HepG2 (cell line): Measurements from ENCODE around the gene WNT2. TPM values are rescaled to one million over a fixed set of nuclear protein-coding genes. Genes with fewer than 3 reads are reported as not detected.

Source experiments
- ATAC-seq: fragments of 200-7000 bp; cut with Tn5 transposase; 3 replicates; pipeline ENCODE4 v1.9.1; 2020; ENCODE audit warnings: mild to moderate bottlenecking, moderate library complexity
- BruUV-seq: library from RNA; stranded (reverse); fragments of 400-500 nt; replicated peaks from 2 replicates; lab custom pipeline; 2021; lab: Mats Ljungman, UMichigan
- CTCF ChIA-PET: fragments of 300-600 bp; formaldehyde crosslinking; extraction: SDS; loops from one replicate; lab custom pipeline; 2021; ENCODE audit warnings: low total read pairs, inconsistent platforms, low intra/inter-chr PET ratio; lab: Yijun Ruan, JAX
- POLR2A ChIA-PET: fragments of 350-600 bp; sonication (Branson Sonifier 250); formaldehyde crosslinking; loops from one replicate; lab custom pipeline; 2020; ENCODE audit warnings: antibody characterized with exemption, inconsistent platforms; lab: Yijun Ruan, JAX
- DNase-seq: peaks from one replicate; pipeline ENCODE4 v3.0.0-alpha.2; 2015; ENCODE audit warnings: low spot score
- FAIRE-seq: peaks from 3 replicates; lab custom pipeline; 2011; peaks lifted over from hg19 to GRCh38; lab: Jason Lieb, UNC
- H2AFZ ChIP-seq: one replicate; pipeline ENCODE4 v1.6.1; 2011; ENCODE audit warnings: low read length, inconsistent platforms
- H3K27ac ChIP-seq: fragments of 300-600 bp; 3 replicates; pipeline ENCODE4 v1.8.0; 2011; ENCODE audit warnings: mixed run types, mild to moderate bottlenecking, mixed read lengths, low read length, inconsistent platforms; ENCODE audit not compliant: insufficient read depth; ENCODE audit errors: extremely low read length
- H3K27me3 ChIP-seq, 2 experiments: fragments of 200-600 bp in 1 of 2; 2 replicates in 1 of 2; 3 replicates in 1 of 2; pipeline versions ENCODE4 v1.6.0 to v1.8.0; 2011; ENCODE audit warnings: low read length in 2 of 2, mild to moderate bottlenecking in 2 of 2, moderate library complexity in 2 of 2, inconsistent platforms in 1 of 2; ENCODE audit not compliant: insufficient read depth in 2 of 2, control insufficient read depth in 1 of 2
- H3K36me3 ChIP-seq, 2 experiments: fragments of 200-600 bp in 1 of 2; replicated peaks in 1 of 2; 2 replicates in 1 of 2; 3 replicates in 1 of 2; pipeline versions ENCODE4 v1.5.1 to v1.8.0; 2011; ENCODE audit warnings: low read length in 2 of 2, inconsistent platforms in 1 of 2; ENCODE audit not compliant: insufficient read depth in 2 of 2, control insufficient read depth in 1 of 2
- H3K4me1 ChIP-seq: 2 replicates; pipeline ENCODE4 v1.5.1; 2012; ENCODE audit warnings: low read length, inconsistent platforms; ENCODE audit not compliant: insufficient read depth
- H3K4me2 ChIP-seq: 2 replicates; pipeline ENCODE4 v1.6.0; 2011; ENCODE audit warnings: low read depth, low read length, inconsistent platforms
- H3K4me3 ChIP-seq, 3 experiments: fragments of 200-600 bp in 1 of 3; sonication (generic), shearing (Covaris generic) in 1 of 3; replicated peaks in 1 of 3; 2 replicates each; pipeline ENCODE4 v1.5.1; 2011 to 2016; ENCODE audit warnings: low read length in 3 of 3, inconsistent platforms in 2 of 3, low read depth in 2 of 3, mild to moderate bottlenecking in 2 of 3, control low read depth in 1 of 3, mixed read lengths in 1 of 3; ENCODE audit not compliant: insufficient read depth in 1 of 3
- H3K79me2 ChIP-seq: one replicate; pipeline ENCODE4 v1.6.1; 2011; ENCODE audit warnings: low read length, inconsistent platforms; ENCODE audit not compliant: insufficient read depth
- H3K9ac ChIP-seq: 2 replicates; pipeline ENCODE4 v1.6.0; 2011; ENCODE audit warnings: mild to moderate bottlenecking, low read depth, low read length, inconsistent platforms; ENCODE audit not compliant: insufficient read depth
- H3K9me3 ChIP-seq: 2 replicates; pipeline ENCODE4 v1.5.1; 2012; ENCODE audit warnings: mild to moderate bottlenecking, low read length
- H4K20me1 ChIP-seq: 2 replicates; pipeline ENCODE4 v1.6.0; 2011; ENCODE audit warnings: inconsistent platforms, mild to moderate bottlenecking, low read length, moderate library complexity; ENCODE audit not compliant: insufficient read depth
- EZH2 ChIP-seq: conservative IDR thresholded peaks from 2 replicates; pipeline ENCODE4 v1.6.1; 2012; ENCODE audit warnings: mild to moderate bottlenecking, low read depth, low read length, moderate library complexity
- ISX ChIP-seq: sonication (generic); formaldehyde crosslinking; conservative IDR thresholded peaks from 2 replicates; pipeline ENCODE4 v1.5.0; 2020; ENCODE audit warnings: missing genetic modification reagents
- KDM5B ChIP-seq: sonication (generic); formaldehyde crosslinking; IDR thresholded peaks from 2 replicates; pipeline ENCODE4 v1.4.0; 2020; ENCODE audit warnings: missing genetic modification reagents, mild to moderate bottlenecking, borderline replicate concordance
- NCOA1 ChIP-seq: sonication (generic); formaldehyde crosslinking; IDR thresholded peaks from 2 replicates; pipeline ENCODE4 v1.9.0; 2021; ENCODE audit warnings: missing genetic modification reagents
- PHF20 ChIP-seq: sonication (generic); formaldehyde crosslinking; IDR thresholded peaks from 2 replicates; pipeline ENCODE4 v1.5.0; 2020; ENCODE audit warnings: mild to moderate bottlenecking, missing genetic modification reagents
- REPIN1 ChIP-seq: sonication (generic); formaldehyde crosslinking; IDR thresholded peaks from 2 replicates; pipeline ENCODE4 v1.8.0; 2022; ENCODE audit warnings: missing genetic modification reagents, low read depth, mild to moderate bottlenecking, borderline replicate concordance
- RXRB ChIP-seq: IDR thresholded peaks from 2 replicates; pipeline ENCODE4 v1.6.1; 2016; ENCODE audit warnings: borderline replicate concordance, missing genetic modification reagents, missing compliant biosample characterization
- U2AF2 ChIP-seq: fragments of 200-400 bp; formaldehyde crosslinking; IDR thresholded peaks from 2 replicates; pipeline ENCODE4 v1.6.1; 2017; ENCODE audit warnings: low read depth, mild to moderate bottlenecking, low read length
- ZNF619 ChIP-seq: sonication (generic); formaldehyde crosslinking; IDR thresholded peaks from 2 replicates; pipeline ENCODE4 v1.4.0; 2020; ENCODE audit warnings: mild to moderate bottlenecking, missing genetic modification reagents
- ZNF782 ChIP-seq: sonication (generic); formaldehyde crosslinking; IDR thresholded peaks from 2 replicates; pipeline ENCODE4 v1.4.0; 2020; ENCODE audit warnings: missing genetic modification reagents, mild to moderate bottlenecking, borderline replicate concordance
- WGBS: methylation state at CpG from one replicate; pipeline ENCODE4 v1.1.6; 2017; ENCODE audit warnings: low lambda C conversion rate; 5-methylcytosine and 5-hydroxymethylcytosine counted together
- in situ Hi-C: cut with HindIII; loops from 2 replicates; pipeline ENCODE4 v1.10.0; 2017; ENCODE audit warnings: low pct_unique_long_range_greater_than_20kb; ENCODE audit not compliant: extremely low pct_ligation_motif_present
- intact Hi-C: fragments of 100-400 bp; cut with micrococcal nuclease; formaldehyde crosslinking; loops from one replicate; pipeline ENCODE4 v1.10.0; 2022; ENCODE audit not compliant: unreplicated experiment
- polyA plus RNA-seq, 8 experiments: library from polyadenylated mRNA; depleted of rRNA in 3 of 8; stranded (reverse) in 7 of 8; unstranded in 1 of 8; fragments of >200 nt; fragmentation: Illumina TruSeq in 4 of 8; extraction: Trizol in 4 of 8; gene quantifications; 2 replicates each; pipeline versions ENCODE4 v1.2.1 to v1.2.3, GENCODE V29; 2011 to 2016; ENCODE audit warnings: low read depth in 4 of 8, missing spikeins in 1 of 8, mixed read lengths in 1 of 8; ENCODE audit not compliant: insufficient read depth in 1 of 8
- total RNA-seq, 5 experiments: library from RNA; depleted of rRNA; stranded (reverse); fragments of >200 nt; fragmentation: Illumina TruSeq; extraction: Trizol; gene quantifications; 2 replicates each; pipeline ENCODE4 v1.2.3, GENCODE V29; 2016; ENCODE audit warnings: low read depth in 1 of 5
- TF ChIP-seq, protein P1 (sequence below): sonication (generic); formaldehyde crosslinking; IDR thresholded peaks from 2 replicates; pipeline ENCODE4 v1.4.0; 2020; ENCODE audit warnings: missing genetic modification reagents, borderline replicate concordance
- TF ChIP-seq, protein P2 (sequence below): sonication (generic); formaldehyde crosslinking; conservative IDR thresholded peaks from 2 replicates; pipeline ENCODE4 v1.4.0; 2020; ENCODE audit warnings: missing genetic modification reagents
- TF ChIP-seq, protein P3 (sequence below): sonication (generic); formaldehyde crosslinking; IDR thresholded peaks from 2 replicates; pipeline ENCODE4 v1.5.0; 2020; ENCODE audit warnings: mild to moderate bottlenecking, low read depth, missing genetic modification reagents, borderline replicate concordance
- TF ChIP-seq, protein P4 (sequence below): fragments of 450-650 bp; IDR thresholded peaks from 2 replicates; pipeline ENCODE4 v1.6.1; 2017; ENCODE audit warnings: mild to moderate bottlenecking
- TF ChIP-seq, protein P5 (sequence below): sonication (generic); formaldehyde crosslinking; IDR thresholded peaks from 2 replicates; pipeline ENCODE4 v1.4.0; 2020; ENCODE audit warnings: missing genetic modification reagents

WNT2 gene
- total and polyA plus RNA-seq, 2 of the 13 experiments (the other 11 are each of a cell fraction or from before 2014, with no cell fraction given): not detected

DNA sequence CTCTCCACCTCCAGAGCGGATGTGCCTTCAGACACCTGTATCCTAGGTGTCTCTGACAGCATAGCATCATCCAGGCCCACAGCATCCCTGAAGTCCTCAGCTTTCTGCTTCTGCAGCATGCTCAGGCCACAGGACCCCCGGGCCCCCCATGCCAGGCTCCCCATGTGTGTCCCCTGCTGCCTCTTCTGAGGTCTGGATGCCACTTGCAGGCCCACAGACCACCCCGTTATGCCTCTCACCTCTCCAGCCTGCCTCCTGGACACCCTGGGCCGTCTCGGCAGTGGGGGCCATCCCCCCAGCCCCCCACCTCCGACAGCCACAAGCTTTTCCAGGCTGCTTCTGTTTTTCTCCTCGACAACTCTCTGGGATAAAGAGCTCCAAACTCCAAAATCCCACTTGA lies 84.4 kb downstream of the WNT2 start:
- Histone ChIP-seq H3K9ac (no peak overlapping the region), H3K27ac (no peak overlapping the region), H3K4me2 (no peak overlapping the region), H2AFZ (no peak overlapping the region), H3K36me3 (no peaks in the 10 kb centered on the region), H3K4me1 (no peaks in the 10 kb centered on the region), H3K27me3 (0 out of 5 replicates have a peak, but pooled peaks cover 0 to 6% of the 10 kb centered on the region in 2 experiments), H3K79me2 (no peaks in the 10 kb centered on the region), H3K4me3 (no peak overlapping the region), H3K9me3 (no peaks in the 10 kb centered on the region), H4K20me1 (no peaks in the 10 kb centered on the region)
- DNase-seq (no peak), ATAC-seq (no peak), FAIRE-seq (no peak)
- in situ Hi-C loops: no loop called here
- 9% methylated on average over 5 of the region's 7 CpGs for WGBS
- no TSS peak for BruUV-seq
- ChIA-PET CTCF (no interaction called here), POLR2A (no interaction called here)
- intact Hi-C loops: no loop called here
- TF ChIP-seq, protein P1, sequence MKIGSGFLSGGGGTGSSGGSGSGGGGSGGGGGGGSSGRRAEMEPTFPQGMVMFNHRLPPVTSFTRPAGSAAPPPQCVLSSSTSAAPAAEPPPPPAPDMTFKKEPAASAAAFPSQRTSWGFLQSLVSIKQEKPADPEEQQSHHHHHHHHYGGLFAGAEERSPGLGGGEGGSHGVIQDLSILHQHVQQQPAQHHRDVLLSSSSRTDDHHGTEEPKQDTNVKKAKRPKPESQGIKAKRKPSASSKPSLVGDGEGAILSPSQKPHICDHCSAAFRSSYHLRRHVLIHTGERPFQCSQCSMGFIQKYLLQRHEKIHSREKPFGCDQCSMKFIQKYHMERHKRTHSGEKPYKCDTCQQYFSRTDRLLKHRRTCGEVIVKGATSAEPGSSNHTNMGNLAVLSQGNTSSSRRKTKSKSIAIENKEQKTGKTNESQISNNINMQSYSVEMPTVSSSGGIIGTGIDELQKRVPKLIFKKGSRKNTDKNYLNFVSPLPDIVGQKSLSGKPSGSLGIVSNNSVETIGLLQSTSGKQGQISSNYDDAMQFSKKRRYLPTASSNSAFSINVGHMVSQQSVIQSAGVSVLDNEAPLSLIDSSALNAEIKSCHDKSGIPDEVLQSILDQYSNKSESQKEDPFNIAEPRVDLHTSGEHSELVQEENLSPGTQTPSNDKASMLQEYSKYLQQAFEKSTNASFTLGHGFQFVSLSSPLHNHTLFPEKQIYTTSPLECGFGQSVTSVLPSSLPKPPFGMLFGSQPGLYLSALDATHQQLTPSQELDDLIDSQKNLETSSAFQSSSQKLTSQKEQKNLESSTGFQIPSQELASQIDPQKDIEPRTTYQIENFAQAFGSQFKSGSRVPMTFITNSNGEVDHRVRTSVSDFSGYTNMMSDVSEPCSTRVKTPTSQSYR (CRISPR knock-in tag): no peak
- TF ChIP-seq ZNF782 (CRISPR knock-in tag): no peak
- no peak for TF ChIP-seq ISX (CRISPR knock-in tag)
- no peak for TF ChIP-seq EZH2
- TF ChIP-seq KDM5B (CRISPR knock-in tag): no peak
- TF ChIP-seq ZNF619 (CRISPR knock-in tag): no peak
- TF ChIP-seq REPIN1: no peak
- TF ChIP-seq, protein P2, sequence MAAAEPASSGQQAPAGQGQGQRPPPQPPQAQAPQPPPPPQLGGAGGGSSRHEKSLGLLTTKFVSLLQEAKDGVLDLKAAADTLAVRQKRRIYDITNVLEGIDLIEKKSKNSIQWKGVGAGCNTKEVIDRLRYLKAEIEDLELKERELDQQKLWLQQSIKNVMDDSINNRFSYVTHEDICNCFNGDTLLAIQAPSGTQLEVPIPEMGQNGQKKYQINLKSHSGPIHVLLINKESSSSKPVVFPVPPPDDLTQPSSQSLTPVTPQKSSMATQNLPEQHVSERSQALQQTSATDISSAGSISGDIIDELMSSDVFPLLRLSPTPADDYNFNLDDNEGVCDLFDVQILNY (CRISPR knock-in tag): no peak
- TF ChIP-seq, protein P3, sequence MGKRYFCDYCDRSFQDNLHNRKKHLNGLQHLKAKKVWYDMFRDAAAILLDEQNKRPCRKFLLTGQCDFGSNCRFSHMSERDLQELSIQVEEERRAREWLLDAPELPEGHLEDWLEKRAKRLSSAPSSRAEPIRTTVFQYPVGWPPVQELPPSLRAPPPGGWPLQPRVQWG (CRISPR knock-in tag): no peak
- TF ChIP-seq PHF20 (CRISPR knock-in tag): no peak
- TF ChIP-seq, protein P4, sequence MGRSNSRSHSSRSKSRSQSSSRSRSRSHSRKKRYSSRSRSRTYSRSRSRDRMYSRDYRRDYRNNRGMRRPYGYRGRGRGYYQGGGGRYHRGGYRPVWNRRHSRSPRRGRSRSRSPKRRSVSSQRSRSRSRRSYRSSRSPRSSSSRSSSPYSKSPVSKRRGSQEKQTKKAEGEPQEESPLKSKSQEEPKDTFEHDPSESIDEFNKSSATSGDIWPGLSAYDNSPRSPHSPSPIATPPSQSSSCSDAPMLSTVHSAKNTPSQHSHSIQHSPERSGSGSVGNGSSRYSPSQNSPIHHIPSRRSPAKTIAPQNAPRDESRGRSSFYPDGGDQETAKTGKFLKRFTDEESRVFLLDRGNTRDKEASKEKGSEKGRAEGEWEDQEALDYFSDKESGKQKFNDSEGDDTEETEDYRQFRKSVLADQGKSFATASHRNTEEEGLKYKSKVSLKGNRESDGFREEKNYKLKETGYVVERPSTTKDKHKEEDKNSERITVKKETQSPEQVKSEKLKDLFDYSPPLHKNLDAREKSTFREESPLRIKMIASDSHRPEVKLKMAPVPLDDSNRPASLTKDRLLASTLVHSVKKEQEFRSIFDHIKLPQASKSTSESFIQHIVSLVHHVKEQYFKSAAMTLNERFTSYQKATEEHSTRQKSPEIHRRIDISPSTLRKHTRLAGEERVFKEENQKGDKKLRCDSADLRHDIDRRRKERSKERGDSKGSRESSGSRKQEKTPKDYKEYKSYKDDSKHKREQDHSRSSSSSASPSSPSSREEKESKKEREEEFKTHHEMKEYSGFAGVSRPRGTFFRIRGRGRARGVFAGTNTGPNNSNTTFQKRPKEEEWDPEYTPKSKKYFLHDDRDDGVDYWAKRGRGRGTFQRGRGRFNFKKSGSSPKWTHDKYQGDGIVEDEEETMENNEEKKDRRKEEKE: no peak
- TF ChIP-seq RXRB (CRISPR knock-in tag): no peak
- no peak for TF ChIP-seq NCOA1 (CRISPR knock-in tag)
- TF ChIP-seq, protein P5, sequence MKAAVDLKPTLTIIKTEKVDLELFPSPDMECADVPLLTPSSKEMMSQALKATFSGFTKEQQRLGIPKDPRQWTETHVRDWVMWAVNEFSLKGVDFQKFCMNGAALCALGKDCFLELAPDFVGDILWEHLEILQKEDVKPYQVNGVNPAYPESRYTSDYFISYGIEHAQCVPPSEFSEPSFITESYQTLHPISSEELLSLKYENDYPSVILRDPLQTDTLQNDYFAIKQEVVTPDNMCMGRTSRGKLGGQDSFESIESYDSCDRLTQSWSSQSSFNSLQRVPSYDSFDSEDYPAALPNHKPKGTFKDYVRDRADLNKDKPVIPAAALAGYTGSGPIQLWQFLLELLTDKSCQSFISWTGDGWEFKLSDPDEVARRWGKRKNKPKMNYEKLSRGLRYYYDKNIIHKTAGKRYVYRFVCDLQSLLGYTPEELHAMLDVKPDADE (CRISPR knock-in tag): no peak
- TF ChIP-seq U2AF2: no peak
